ENCODE measurements around the gene RBP7. TPM values are rescaled to one million over a fixed set of nuclear protein-coding genes. Genes with fewer than 3 reads are reported as not detected.

RBP7 gene
- total and polyA plus RNA-seq, 2 of the 4 experiments (the other 2 are of a cell fraction), result 0.17 TPM; not detected in 1

- Histone ChIP-seq H3K4me1 (ENCODE audit: control insufficient read depth, insufficient read depth, low read length) (peaks cover 6% of the 10 kb centered on the region), H4K91ac (ENCODE audit: insufficient read depth, low read depth, low read length) (no peak overlapping the region), H2AK9ac (replicated peaks; ENCODE audit: low read depth, low read length, poor library complexity) (no peak overlapping the region), H3K4me2 (ENCODE audit: low read depth, low read length) (no peak overlapping the region), H2BK5ac (ENCODE audit: low read depth, low read length, poor library complexity, severe bottlenecking) (no peak overlapping the region), H3K27ac (ENCODE audit: insufficient read depth, low read length) (no peak overlapping the region), H3K36me3 (ENCODE audit: control insufficient read depth, insufficient read depth, low read length) (peaks cover 2% of the 10 kb centered on the region; the same call in 1 of the 2 replicates), H4K20me1 (ENCODE audit: insufficient read depth, low read length) (peaks cover 49% of the 10 kb centered on the region), H3K18ac (ENCODE audit: low read depth, low read length) (no peak overlapping the region), H3K9ac (ENCODE audit: low read depth, low read length) (no peak overlapping the region), H3K23ac (ENCODE audit: low read depth, low read length) (peak overlapping the region; percentile 27; the same call in 1 of the 2 replicates), H4K5ac (ENCODE audit: low read depth, low read length) (no peak overlapping the region), H3K79me1 (ENCODE audit: low read depth in 1 of 2, low read length in 2 of 2) (peaks cover 41 to 86% of the 10 kb centered on the region in 2 experiments), H2AK5ac (ENCODE audit: low read depth, low read length) (no peak overlapping the region), H3K56ac (ENCODE audit: extremely low read depth, insufficient read depth, low read length) (no peak overlapping the region), H2BK20ac (ENCODE audit: low read depth, low read length) (no peak overlapping the region), H3K14ac (replicated peaks; ENCODE audit: low read depth, low read length) (no peak overlapping the region), H3K4me3 (ENCODE audit: insufficient read depth, low read depth, low read length) (no peak overlapping the region), H3K4ac (ENCODE audit: low read depth, low read length) (no peak overlapping the region), H3K9me3 (ENCODE audit: control insufficient read depth, insufficient read depth, low read length) (no peaks in the 10 kb centered on the region), H2BK15ac (ENCODE audit: low read depth, low read length) (no peak overlapping the region), H4K8ac (ENCODE audit: low read depth in 2 of 2, low read length in 2 of 2) (no peak overlapping the region), H3K27me3 (ENCODE audit: control insufficient read depth, insufficient read depth, low read length) (no peaks in the 10 kb centered on the region), H2AFZ (replicated peaks; ENCODE audit: low read length, poor library complexity) (no peak overlapping the region), H2BK120ac (ENCODE audit: low read depth, low read length) (no peak overlapping the region), H3K9me1 (ENCODE audit: insufficient read depth, low read length) (peaks cover 16% of the 10 kb centered on the region)
- intact Hi-C loops (cut with micrococcal nuclease), result no loop called here
- dilution Hi-C loops (cut with HindIII; ENCODE audit: low sequenced_read_pairs, unreplicated experiment), result no loop called here
- BruUV-seq (replicated peaks), result no TSS peak
- TF ChIP-seq CHD1 (IDR thresholded peaks at IDR 0.05; ENCODE audit: low read depth, low read length), result no peak
- TF ChIP-seq MAFK (IDR thresholded peaks at IDR 0.05; ENCODE audit: low read depth, low read length), result no peak
- no peak for TF ChIP-seq CEBPB (IDR thresholded peaks at IDR 0.05; ENCODE audit: low read depth, low read length)
- no peak for TF ChIP-seq RAD21 (IDR thresholded peaks at IDR 0.05; ENCODE audit: low read length)
- no peak for TF ChIP-seq MXI1 (IDR thresholded peaks at IDR 0.05; ENCODE audit: borderline replicate concordance, low read depth, low read length)
- TF ChIP-seq BHLHE40 (IDR thresholded peaks at IDR 0.05; ENCODE audit: low read depth, low read length), result no peak
- no peak for TF ChIP-seq SMC3 (IDR thresholded peaks at IDR 0.05; ENCODE audit: low read depth, low read length)
- no peak for TF ChIP-seq FOS (IDR thresholded peaks at IDR 0.05; ENCODE audit: low read depth, low read length)
- TF ChIP-seq RFX5 (IDR thresholded peaks at IDR 0.05; ENCODE audit: low read depth, low read length), result no peak
- TF ChIP-seq USF2 (IDR thresholded peaks at IDR 0.05; ENCODE audit: low read depth, low read length), result no peak
- no peak for TF ChIP-seq CTCF (conservative IDR thresholded peaks at IDR 0.05; ENCODE audit: low read depth, low read length)
- TF ChIP-seq RCOR1 (IDR thresholded peaks at IDR 0.05; ENCODE audit: insufficient replicate concordance, low read length), result no peak
- TF ChIP-seq MAZ (IDR thresholded peaks at IDR 0.05; ENCODE audit: borderline replicate concordance, low read depth, low read length), result no peak
- no peak for TF ChIP-seq NFE2L2 (IDR thresholded peaks at IDR 0.05; ENCODE audit: low read depth, low read length)
- no peak for TF ChIP-seq POLR2A (IDR thresholded peaks at IDR 0.05; ENCODE audit: low read depth, low read length)
- TF ChIP-seq ELK1 (IDR thresholded peaks at IDR 0.05; ENCODE audit: borderline replicate concordance, low read depth, low read length), result no peak
- ChIA-PET CTCF (no interaction called here), POLR2A (ENCODE audit: unreplicated experiment) (no interaction called here)
- ATAC-seq (ENCODE audit: low read depth), result no peak
- WGBS, 2 experiments (ENCODE audit: extremely low coverage in 2 of 2, insufficient read length in 1 of 2), result no CpG with 5 or more reads among the region's 1 CpG
- in situ Hi-C loops (cut with MboI; ENCODE audit: low sequenced_read_pairs), result no loop called here
- no peak for DNase-seq
These were observed 54.6 kb downstream of the RBP7 start for GRCh38 chr1:10051656-10052055.
